ENCODE measurements around the gene TTC6. TPM values are rescaled to one million over a fixed set of nuclear protein-coding genes. Genes with fewer than 3 reads are reported as not detected.

Gene TTC6
- total RNA-seq, 2 donors from 2014 or later: not detected

- peaks cover 38% of the 10 kb centered on the region for H3K4me1 ChIP-seq
- TF ChIP-seq, protein P1, sequence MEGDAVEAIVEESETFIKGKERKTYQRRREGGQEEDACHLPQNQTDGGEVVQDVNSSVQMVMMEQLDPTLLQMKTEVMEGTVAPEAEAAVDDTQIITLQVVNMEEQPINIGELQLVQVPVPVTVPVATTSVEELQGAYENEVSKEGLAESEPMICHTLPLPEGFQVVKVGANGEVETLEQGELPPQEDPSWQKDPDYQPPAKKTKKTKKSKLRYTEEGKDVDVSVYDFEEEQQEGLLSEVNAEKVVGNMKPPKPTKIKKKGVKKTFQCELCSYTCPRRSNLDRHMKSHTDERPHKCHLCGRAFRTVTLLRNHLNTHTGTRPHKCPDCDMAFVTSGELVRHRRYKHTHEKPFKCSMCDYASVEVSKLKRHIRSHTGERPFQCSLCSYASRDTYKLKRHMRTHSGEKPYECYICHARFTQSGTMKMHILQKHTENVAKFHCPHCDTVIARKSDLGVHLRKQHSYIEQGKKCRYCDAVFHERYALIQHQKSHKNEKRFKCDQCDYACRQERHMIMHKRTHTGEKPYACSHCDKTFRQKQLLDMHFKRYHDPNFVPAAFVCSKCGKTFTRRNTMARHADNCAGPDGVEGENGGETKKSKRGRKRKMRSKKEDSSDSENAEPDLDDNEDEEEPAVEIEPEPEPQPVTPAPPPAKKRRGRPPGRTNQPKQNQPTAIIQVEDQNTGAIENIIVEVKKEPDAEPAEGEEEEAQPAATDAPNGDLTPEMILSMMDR (IDR thresholded peaks at IDR 0.05): no peak
- no peak for TF ChIP-seq POLR2A (IDR thresholded peaks at IDR 0.05)
- H3K9me3 ChIP-seq: no peaks in the 10 kb centered on the region
- WGBS, 2 donors: 42 to 49% methylated on average over 7 of the region's 7 CpGs
- H3K27me3 ChIP-seq: peaks cover 6 to 55% of the 10 kb centered on the region in 2 donors
- ATAC-seq: no peak
- H3K4me3 ChIP-seq: no peak overlapping the region
- intact Hi-C loops (cut with DNase I): loop anchor here (10.0 kb wide), 1 partner anchor 352 kb away; no protein-coding TSS in a partner anchor
- H3K36me3 ChIP-seq (replicated peaks in 1 of 2; ENCODE audit: insufficient read depth in 1 of 2, low read depth in 2 of 2): no peaks in the 10 kb centered on the region
- DNase-seq: no peak
- H3K27ac ChIP-seq: no peak overlapping the region
These were observed 1.5 kb downstream of the TTC6 start for GRCh38 chr14:37596790-37597472.

GRCh38 chr14:37597538-37597913, 2.1 kb downstream of the TTC6 start:
- TF ChIP-seq POLR2A (IDR thresholded peaks at IDR 0.05): no peak
- TF ChIP-seq, protein P1 (IDR thresholded peaks at IDR 0.05): peak in 4 of 7 experiments; percentile 20 to 37 (median 21)
- H3K9me3 ChIP-seq: no peaks in the 10 kb centered on the region
- no peak overlapping the region for H3K4me3 ChIP-seq
- peaks cover 38% of the 10 kb centered on the region for H3K4me1 ChIP-seq
- intact Hi-C loops (cut with DNase I): loop anchor here (10.0 kb wide), 1 partner anchor 353 kb away; no protein-coding TSS in a partner anchor
- no peaks in the 10 kb centered on the region for H3K36me3 ChIP-seq (replicated peaks in 1 of 2; ENCODE audit: insufficient read depth in 1 of 2, low read depth in 2 of 2)
- peak in 1 of 4 donors; percentile 29 for DNase-seq
- 24 to 33% methylated on average over 17 to 20 of the region's 20 CpGs for WGBS, 2 donors
- H3K27me3 ChIP-seq: peaks cover 2 to 56% of the 10 kb centered on the region in 2 donors
- ATAC-seq: no peak
- H3K27ac ChIP-seq: no peak overlapping the region

- WGBS, 2 donors: 19 to 22% methylated on average over 12 to 50 of the region's 50 CpGs
- H3K4me1 ChIP-seq: peaks cover 38% of the 10 kb centered on the region
These were observed 2.7 kb downstream of the TTC6 start for GRCh38 chr14:37597914-37598746.

DNA sequence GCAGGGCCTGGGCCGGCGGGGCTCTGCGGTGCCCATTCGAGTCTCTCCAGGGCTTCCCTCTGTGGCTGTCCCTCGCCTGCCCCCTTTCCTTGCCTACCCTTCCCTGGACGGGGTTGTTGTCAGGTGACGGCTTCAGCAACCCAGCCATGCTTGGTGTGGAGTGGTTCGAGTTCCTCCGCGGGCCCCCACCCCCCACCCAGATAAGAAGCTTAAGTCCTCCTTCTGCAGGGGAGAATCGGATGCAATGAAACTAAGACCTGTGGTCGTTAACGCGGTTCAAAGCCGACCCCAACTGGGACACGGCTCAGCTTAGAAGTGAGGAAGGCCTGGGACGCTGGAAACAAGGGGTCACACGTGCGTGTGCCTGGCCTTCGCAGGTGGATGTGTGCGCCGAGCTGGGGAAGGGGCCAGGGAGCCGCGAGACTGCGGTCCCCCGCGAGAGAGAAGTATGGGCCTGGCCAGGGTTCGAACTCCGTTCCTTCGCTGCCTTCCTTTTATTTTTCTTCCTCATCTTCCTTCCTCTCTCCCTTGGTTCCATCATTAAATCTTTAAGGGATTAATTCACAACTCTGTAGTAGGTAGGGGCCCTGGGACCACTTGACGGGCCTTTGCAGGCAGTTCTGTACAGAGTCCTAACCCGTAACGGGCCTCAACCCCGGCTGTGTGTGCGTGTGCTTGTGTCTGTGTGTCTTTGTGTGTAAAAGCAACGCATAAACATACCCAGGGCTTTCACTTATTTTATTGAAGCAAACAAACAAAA, 3.5 kb downstream of the TTC6 start:
- H3K27me3 ChIP-seq: peaks cover 0 to 61% of the 10 kb centered on the region in 2 donors

More at GRCh38 chr14:37597914-37598746, 2.7 kb downstream of the TTC6 start:
- intact Hi-C loops (cut with DNase I): loop anchor here (10.0 kb wide), 1 partner anchor 353 kb away; no protein-coding TSS in a partner anchor
- Histone ChIP-seq H3K36me3 (replicated peaks in 1 of 2; ENCODE audit: insufficient read depth in 1 of 2, low read depth in 2 of 2) (no peaks in the 10 kb centered on the region), H3K27ac (no peak overlapping the region), H3K27me3 (peaks cover 0 to 60% of the 10 kb centered on the region in 2 donors), H3K4me3 (no peak overlapping the region), H3K9me3 (no peaks in the 10 kb centered on the region)
- DNase-seq (peak in 1 of 4 donors; percentile 15), ATAC-seq (no peak)
- TF ChIP-seq, protein P1 (IDR thresholded peaks at IDR 0.05): no peak
- TF ChIP-seq POLR2A (IDR thresholded peaks at IDR 0.05): no peak

More for the DNA sequence above, 3.5 kb downstream of the TTC6 start:
- Histone ChIP-seq H3K27ac (no peak overlapping the region), H3K4me1 (peaks cover 38% of the 10 kb centered on the region), H3K4me3 (no peak overlapping the region), H3K36me3 (replicated peaks in 1 of 2; ENCODE audit: insufficient read depth in 1 of 2, low read depth in 2 of 2) (no peaks in the 10 kb centered on the region), H3K9me3 (no peaks in the 10 kb centered on the region)
- TF ChIP-seq, protein P1 (IDR thresholded peaks at IDR 0.05): no peak
- TF ChIP-seq POLR2A (IDR thresholded peaks at IDR 0.05): no peak
- WGBS, 2 donors: 34 to 44% methylated on average over 32 to 34 of the region's 36 CpGs
- DNase-seq (no peak), ATAC-seq (no peak)
- intact Hi-C loops (cut with DNase I): loop anchor here (10.0 kb wide), 1 partner anchor 354 kb away; no protein-coding TSS in a partner anchor
